Aortic smooth muscle cell (primary cell): Measurements from ENCODE around the gene GLUD2. TPM values are rescaled to one million over a fixed set of nuclear protein-coding genes. Genes with fewer than 3 reads are reported as not detected.

Experiments used
- total RNA-seq: library from RNA; depleted of rRNA; stranded (reverse); fragments of >200 nt; gene quantifications from 2 replicates; pipeline ENCODE4 v1.2.3, GENCODE V29; 2014

Gene GLUD2
- total RNA-seq: 2.9 and 8.9 TPM in 2 replicates

GRCh38 chrX:121047441-121048419, at the start of gene GLUD2:
TSS of gene GLUD2 (plus strand) at chrX:121047610. CDS start at chrX:121047685, 75 bp downstream.

Other genes starting within 250 kb of the GLUD2 start
- gene CT47B1, start 171.7 kb upstream of the GLUD2 start, total RNA-seq: not detected in 2 replicates
- gene CT47A11, start 110.5 kb upstream of the GLUD2 start, total RNA-seq: not detected in 2 replicates
- gene CT47A10, start 105.6 kb upstream of the GLUD2 start, total RNA-seq: not detected in 2 replicates
- gene CT47A9, start 100.7 kb upstream of the GLUD2 start, total RNA-seq: not detected in 2 replicates
- gene CT47A8, start 95.9 kb upstream of the GLUD2 start, total RNA-seq: not detected in 2 replicates
- not detected in 2 replicates for gene CT47A7, start 91.0 kb upstream of the GLUD2 start, total RNA-seq
- gene CT47A6, start 86.1 kb upstream of the GLUD2 start, total RNA-seq: not detected in 2 replicates
- not detected in 2 replicates for gene CT47A5, start 81.3 kb upstream of the GLUD2 start, total RNA-seq
- gene CT47A4, start 76.4 kb upstream of the GLUD2 start, total RNA-seq: not detected in 2 replicates
- gene CT47A3, start 71.5 kb upstream of the GLUD2 start, total RNA-seq: not detected in 2 replicates
- gene CT47A2, start 66.7 kb upstream of the GLUD2 start, total RNA-seq: not detected in 2 replicates
- gene CT47A1, start 61.9 kb upstream of the GLUD2 start, total RNA-seq: not detected in 2 replicates